Activated CD4-positive, CD25-positive, alpha-beta regulatory T cell treated with anti-CD3 and anti-CD28 coated beads, Interleukin-2, amount 50 U/mL, for 72 hours (primary cell): Measurements from ENCODE around the gene SEM1.
"Not testable (repeated sequence)": the region's sequence is repeated elsewhere in the genome, so short reads cannot be mapped to it uniquely, and the experiment has no call there.

Experiments used
- DNase-seq: peaks from one replicate; pipeline ENCODE4 v3.0.0; 2021

Gene SEM1

DNA sequence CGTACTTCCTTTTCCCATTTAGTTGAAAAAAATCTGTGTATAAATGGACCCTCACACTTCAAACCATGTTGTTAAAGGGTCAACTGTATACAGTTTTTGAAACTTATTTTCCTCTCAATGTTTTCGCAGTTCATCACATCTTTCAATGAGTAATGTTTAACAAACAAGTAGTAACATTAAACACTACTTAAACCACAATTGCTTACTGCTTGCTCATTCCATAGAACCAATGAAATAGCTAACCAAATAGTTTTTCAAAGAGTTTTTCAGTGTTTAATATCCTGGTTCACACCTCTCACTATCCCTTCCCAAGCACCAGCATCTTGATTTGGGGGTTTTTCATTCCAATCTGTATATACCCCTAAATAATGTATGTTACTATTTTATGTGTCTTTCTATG, 9.1 kb downstream of the SEM1 start:
- DNase-seq = no peak

DNA sequence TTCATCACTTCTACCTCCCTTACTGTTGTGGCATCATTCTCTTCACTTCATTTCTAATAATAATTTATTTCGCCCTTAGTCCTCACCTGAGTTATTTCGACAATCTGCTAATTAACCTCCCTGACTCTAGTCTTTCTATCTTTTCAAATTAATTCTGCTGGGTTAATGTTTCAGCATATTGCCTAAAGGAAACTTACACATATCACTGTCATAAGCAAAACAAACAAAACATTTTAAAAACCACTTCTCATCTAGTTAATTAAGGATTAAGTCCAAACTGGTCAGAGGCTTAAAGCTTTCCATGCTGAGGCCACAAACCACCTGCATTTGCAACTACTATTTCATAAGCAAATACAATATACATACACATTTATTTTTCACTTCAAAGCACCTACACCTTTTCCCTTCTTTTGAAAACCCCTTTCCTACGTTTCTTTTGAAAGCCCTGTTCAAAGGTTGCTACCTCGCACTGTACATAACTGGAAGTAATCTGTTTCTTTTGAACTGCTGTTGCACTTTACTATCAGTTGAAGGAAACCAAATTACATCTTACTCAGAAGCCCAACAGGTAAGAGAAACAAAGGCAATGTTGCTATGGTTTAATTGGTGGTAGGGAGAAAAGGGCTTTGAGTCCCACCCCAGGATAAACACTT, 10.3 kb downstream of the SEM1 start:
- no peak for DNase-seq

DNA sequence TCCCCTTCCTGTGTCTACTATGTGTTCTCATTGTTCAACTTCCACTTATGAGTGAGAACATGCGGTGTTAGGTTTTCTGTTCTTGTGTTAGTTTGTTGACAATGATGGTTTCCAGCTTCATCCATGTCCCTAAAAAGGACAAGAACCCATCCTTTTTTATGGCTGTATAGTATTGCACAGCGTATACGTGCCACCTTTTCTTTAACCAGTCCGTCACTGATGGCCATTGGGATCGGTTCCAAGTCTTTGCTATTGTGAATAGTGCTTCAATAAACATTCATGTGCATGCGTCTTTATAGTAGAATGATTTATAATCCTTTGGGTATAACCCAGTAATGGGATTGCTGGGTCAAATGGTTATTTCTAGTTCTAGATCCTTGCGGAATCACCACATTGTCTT, 11.2 kb downstream of the SEM1 start:
- DNase-seq = not testable (repeated sequence)

DNA sequence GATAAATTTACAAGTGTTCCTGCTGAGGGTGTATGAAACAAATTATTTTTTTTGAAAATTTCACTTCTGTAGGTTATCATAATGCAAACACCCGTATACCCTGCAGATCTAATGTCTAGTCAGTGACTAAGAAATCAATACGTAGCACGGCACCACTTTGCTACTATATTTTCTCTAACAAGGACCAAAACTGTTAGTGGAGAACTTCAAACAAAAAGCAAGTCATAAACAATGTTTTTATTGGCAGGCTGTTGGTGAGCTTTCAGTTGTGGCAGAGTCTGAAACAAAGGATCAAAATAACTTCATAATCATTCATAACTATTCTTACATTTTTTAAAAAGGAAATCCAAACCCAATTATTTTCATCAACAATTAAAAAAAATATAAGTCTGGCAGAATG, 11.8 kb downstream of the SEM1 start:
- no peak for DNase-seq

DNA sequence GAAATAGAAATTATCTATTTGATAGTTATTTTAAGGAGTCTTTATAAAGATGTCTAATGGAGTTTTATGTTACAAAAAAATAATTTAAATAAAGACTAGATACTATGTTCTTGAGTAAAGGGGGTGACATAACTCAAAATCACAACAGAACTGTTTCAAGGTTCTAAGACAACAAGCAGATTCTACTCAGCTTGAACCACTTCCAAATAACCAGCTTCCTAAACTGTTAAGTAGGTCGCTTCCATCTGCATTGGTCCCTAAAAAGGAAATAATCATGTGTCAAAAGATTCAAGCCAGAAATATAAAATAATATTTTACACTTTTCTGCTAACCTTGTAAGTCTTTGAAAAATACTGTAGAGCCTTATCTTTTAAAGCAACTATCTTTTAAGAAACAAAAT, 14.1 kb downstream of the SEM1 start:
- DNase-seq = no peak

DNA sequence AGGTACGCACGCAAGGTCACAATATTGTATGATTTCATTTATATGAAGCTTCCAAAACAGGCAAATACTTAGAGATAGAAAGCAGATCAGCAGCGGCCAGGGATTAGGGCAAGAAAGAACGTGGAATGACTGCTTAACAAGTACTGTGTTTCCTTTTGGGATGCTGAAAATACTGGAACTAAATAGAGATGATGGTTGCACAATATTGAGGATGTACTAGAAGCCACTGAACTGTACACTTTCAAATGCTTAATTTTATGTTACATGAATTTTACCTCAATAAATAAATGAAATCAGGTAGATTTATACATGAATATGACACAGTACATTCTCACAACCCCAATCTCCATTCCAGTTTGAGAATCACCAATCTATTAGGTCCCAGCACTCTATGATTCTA, 15.6 kb downstream of the SEM1 start:
- DNase-seq = no peak

DNA sequence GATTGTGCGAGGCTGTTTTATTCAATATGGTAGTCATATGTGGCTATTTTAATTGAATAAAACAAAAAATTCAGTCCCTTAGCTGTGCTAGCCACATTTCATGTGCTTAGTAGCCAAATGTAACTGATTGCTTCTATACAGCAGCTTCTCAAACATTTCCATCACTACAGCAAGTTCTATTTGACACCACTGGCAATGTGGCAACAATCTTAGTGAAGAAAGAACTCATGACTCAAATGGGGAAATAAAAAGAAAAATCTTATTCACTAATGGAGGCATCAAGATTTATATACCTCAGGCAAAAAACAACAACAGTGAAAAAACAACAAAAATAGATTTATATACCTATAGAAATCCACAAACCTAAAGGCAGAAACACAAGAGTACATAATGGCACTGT, 17.9 kb downstream of the SEM1 start:
- DNase-seq = no peak

DNA sequence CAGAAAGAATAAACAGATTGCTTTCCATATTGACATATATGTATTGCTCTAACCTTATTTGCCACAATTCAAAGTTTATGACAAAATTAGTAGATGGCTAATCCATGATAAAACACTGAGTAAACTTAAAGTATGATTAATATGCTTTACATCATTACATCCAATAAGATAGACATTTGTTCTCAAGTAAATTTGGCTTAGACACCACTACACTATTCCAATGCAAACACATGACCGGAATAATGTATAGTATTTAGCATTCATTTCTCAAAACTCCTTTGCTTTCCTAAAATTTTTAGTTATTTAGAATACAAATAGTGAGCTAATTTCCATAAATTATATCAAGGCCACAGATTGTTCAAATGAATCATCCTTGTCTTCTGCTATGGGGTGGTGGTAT, 20.2 kb downstream of the SEM1 start:
- DNase-seq = no peak

DNA sequence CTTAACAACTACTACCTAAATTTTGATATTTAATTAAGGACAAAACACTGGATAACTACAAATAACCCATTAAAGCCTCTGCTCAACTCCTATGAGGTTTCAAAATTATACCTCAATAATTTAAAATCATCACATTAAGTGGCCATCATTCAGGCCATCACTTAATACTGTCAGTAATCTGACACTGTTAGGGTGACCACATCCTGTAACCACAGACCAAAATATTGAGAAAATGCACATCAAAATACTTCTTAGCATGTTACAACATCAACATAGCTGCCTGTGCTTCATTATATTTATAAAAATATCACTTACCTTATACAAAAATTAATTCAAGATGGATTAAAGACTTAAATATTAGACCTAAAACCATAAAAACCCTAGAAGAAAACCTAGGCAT, 23.3 kb downstream of the SEM1 start:
- DNase-seq = no peak

DNA sequence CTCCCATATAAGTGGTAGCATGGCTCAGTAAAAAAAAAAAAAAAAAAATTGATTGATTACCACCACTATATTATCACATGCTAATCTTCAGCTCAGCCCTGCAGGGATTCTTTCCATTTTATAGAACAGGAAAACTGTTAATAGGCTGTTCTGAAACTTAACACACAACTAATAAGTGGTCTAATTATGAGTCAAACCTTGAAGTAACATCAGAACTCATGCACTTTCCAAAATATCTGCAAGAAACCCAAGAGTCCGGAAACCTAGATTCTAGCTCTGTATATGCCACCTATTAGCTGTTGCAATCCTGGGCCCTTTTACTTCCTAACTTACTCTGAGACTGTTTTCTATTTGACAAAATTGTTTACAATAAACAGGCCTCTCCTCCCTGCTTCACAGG, 23.9 kb downstream of the SEM1 start:
- no peak for DNase-seq

DNA sequence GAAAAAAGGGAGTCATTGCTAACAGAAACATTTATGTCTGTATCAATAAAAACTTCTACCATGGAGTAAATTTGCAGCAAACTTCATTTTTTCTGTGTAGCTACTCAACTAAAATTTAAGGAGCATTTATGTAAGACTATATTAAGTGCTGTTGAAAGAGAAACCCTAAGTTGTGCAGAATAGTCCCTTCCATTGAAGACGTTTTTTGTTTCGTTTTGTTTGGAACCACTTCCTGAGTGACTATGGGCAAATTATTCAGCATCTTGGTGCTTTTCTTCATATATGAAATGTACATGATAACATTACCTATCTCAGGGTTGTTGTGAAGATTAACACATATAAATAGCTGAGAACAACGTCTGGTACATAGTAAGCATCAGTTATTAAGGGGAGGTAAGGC, 24.3 kb downstream of the SEM1 start:
- no peak for DNase-seq

DNA sequence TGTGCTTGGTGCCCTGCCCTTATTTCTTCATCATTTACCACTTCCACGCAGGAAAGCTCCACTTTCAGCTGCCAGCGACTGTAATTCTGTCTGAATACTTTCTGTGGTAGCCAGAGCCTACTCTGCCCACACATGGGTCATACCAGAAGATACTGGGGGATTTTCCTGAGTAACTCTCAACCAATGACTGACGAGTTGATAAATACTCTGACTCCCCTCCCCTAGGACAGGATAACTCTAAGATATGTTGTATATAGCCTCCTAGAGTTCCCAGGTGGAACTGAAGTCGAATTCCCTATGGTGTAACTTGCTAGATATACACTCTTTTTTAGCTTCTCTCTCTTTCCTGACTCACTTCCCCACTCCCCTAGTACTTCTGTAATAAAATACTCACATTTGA, 29.8 kb downstream of the SEM1 start:
- no peak for DNase-seq

DNA sequence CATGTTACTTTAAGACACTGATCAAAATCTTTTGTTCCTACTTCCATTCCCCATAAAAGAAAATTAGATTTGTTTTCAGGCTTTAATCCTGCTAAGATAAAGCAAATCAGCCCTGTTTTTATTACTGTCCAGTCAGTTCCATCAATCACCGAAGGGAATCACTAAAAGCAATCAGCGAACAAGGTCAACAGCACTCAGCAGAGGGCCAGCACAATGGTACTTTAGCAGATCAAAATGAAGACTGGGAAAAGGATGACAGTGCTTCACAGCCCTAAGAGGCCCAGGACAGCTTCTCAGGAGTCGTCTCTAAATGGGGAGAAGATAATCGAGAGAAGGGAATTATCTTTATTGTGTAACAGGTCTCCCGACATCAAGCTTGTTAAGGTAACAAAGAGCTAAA, 32.7 kb downstream of the SEM1 start:
- no peak for DNase-seq

DNA sequence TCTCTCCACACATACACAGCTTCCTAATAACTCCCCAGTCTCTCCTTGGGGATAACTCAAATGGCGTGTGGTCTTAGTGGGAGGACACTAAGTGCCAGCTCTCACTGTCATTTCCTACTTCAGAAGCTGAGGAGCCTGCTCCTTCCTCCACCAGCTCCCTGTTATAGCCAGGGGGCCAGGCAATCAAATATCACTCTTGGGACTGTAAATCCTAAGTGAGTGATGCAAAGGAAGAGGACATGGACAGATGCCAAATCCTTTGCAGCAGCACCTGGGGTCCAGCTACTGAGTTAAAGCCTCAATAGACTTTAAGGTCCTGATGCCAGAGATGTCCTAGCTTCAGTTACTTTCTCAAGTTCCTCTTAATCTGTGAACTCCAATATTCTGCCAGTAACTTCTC, 34.1 kb downstream of the SEM1 start:
- DNase-seq = no peak

DNA sequence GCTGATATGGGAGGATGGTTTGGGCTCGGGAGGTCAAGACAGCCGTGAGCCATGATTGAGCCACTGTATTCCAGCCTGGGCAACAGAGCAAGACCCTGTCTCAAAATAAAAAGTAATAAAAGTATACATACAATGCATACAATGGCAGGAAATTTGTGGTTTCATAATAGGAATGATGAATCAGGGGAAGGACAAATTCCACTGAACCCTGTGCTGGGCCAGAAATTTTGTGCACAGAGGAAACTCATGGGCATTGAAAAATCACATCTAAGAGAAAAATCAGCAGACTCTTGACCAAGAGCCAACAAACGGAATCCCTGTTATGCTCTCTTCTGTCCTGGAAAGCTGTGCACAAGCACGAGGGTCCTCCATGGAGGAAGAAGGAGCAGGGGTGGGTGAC, 35.1 kb downstream of the SEM1 start:
- no peak for DNase-seq

DNA sequence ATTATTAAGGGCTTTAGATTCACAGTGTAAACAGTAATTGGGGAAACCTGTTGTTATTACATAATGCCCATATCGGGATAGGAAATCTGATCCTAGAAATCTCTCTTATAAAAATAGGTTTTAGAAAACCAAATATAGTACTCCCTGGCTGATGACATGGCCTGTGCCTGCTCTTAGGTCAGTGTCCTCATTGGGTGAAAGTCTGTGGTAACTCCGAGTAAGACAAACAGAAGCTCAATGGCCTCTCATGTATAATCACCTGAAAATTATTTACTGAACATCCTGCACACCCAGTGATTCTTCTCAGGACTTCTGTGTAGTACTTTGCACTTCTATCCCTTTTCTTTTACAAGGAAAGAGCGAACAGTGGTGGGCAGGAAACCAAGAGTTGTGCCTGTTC, 37.8 kb downstream of the SEM1 start:
- DNase-seq = no peak

DNA sequence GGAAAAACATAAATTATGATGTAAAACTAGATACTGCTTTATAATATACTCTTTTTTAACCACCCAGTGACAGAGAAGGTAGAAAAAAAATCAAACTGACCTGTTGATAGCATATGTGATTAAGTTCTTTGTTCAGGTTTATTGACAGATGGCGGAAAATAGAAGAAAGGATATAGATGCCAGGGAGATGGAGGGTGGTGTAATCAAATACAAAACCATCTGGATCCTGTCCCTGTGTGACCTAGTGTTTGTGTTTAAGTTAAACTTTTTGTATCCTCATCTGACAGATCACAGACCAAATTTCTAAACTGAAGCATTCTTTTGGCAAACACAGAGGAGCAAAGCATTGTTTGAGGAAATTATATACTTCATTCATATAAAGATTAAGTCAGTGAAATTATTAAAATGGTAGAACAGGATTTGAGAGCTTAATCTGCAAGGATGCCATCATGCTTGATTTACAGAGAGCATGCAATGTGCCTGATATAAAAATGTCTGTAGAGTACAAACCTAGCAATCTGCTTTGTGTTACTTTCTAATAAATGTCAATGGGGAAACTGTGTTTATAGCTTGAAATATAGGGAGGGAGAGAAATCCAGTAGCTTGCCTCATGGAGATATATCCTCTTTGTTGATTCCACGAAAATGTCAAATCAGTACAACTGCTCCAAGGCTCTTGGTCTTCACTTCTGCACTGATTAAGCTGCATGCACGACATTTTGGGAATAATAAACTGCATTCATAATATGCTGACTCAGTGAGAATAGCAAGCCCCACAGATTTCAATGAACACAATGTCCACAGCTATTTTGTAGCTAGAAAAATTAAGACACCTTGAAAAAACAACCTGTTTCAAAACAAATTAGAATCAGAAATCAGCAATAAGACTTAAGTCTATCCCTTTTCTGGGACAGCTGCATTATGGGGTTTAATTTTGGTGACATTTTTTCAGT, 39.0 kb downstream of the SEM1 start:
- no peak for DNase-seq

DNA sequence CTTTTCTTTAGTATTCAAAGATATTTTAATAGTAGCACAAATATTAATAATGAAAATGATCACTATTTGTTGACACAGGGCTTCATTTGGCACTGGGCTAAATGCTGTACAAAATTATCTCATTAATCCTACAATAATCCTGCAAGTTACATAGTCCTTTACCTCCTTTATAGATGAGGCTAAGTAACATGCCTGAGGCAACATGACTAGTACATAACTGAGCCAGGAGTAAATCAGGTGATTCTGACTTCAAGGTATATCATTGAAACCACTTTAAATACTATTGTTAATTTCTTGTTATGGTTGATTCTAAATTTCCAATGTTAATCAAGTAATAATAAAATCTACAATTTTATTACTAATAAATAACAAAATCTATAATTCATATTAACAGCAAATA, 39.8 kb downstream of the SEM1 start:
- no peak for DNase-seq

DNA sequence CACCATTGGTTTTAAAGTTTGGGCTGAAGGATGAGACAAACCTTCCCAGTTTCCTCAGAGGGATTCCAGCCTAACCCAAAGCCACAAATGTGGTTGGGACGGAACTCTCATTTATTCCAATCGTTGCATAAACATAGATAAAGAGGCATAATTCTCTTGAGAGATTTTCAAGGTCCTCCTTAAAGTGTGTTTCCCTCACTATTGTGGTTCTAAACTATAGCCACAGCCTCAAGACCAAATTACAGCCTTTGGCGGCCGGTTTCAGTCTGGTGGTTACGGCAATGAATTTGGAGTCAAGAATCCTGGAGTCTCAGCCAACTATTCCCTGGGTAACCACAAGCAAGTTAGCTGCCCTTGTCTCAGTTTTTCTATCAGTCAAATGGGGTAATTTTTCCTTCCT, 42.6 kb downstream of the SEM1 start:
- no peak for DNase-seq

DNA sequence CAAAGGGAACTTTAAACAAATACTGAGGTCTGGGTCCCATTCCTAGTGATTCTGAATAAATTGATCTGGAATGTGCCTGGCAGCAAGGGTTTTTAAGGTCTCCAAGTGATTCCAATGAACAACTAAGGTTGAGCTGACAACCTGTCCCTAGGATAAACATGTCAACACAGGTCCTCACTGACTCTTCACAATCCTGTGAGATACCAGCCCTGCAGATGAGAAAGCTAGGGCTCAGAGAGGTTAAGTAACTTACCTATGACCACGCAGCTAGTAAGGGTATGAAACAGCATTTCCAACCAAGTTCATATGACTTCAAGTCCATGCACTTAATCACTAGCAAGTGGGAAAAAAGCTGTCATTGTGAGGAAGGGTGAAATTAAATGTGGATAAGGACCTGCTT, 44.0 kb downstream of the SEM1 start:
- DNase-seq = no peak

DNA sequence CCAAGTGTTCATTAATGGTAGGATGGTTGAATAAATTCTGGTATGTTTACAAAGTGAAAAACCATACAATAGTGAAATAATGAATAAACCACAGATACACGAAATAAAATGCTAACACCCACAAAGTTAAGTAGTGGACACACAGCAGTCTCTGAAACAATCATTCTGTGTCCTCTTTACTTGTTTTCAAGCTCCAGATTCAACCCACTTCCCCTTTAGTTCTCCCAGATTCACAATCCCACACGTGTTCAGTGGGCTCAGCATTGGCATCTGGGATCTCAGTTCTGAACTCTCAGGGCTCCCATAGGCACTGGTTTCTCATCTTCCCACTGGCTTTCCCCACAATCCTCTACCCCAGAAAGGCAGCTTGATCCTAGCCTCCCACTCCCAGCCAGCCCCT, 44.9 kb downstream of the SEM1 start:
- no peak for DNase-seq

DNA sequence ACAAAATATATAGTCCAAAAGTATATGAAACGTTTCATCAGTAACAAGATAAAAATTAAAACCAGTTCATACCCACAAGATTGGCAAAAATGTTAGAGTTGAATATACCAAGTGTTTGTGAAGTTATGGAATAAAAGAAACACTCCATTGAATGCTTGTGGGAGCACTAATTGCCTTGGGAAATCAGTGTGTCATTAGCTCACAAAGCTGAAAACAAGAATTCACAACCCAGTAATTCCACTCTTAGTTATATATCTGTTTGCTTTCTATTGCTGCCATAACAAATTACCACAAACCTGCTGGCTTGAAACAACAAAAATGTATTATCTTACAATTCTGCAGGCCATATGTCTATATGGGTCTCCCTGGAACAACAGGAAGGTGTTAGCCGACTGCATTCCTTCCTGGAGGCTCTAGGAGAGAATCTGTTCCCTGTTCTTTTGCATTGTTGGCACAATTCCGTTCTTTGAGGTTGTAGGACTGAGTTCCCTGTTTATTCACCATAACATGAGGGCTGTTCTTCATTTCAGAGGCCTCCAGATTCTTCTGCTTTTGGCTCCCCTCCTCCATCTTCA, 45.7 kb downstream of the SEM1 start:
- no peak for DNase-seq

DNA sequence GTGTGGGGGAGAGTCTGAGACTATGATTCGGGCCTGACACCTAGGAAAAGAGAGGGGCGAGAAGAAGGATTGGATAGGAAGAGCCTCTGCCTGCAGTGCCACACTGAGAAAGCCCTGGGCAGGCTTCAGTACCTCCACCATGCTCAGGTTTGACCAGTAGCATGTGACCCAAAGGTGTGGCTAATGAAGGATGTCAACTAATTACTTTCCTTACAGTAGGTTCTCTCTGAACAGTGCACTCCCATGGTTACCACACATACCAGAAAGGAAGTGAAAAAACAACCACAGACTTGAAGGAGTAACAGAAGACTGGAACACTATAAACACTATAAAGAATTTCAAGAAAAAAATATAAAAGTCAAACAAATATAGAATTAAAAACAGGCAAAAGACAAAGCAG, 46.2 kb downstream of the SEM1 start:
- no peak for DNase-seq

DNA sequence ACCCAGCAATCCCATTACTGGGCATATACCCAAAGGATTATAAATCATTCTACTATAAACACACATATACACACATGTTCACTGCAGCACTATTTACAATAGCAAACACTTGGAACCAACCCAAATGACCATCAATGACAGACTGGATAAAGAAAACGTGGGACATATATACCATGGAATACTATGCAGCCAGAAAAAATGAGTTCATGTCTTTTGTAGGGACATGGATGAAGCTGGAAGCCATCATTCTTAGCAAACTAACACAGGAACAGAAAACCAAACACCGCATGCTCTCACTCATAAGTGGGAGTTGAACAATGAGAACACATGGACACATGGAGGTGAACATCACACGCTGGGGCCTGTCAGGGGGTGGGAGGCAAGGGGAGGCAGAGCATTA, 47.5 kb downstream of the SEM1 start:
- not testable (repeated sequence) for DNase-seq
